Hypothalamus (tissue), 51 donors: ENCODE results near the gene LIN37.

ENCODE experiments used
- DNase-seq, 51 donors: peaks; one replicate each; lab custom pipeline; 2025; lab: John Stamatoyannopoulos, UW

The LIN37 gene

DNA sequence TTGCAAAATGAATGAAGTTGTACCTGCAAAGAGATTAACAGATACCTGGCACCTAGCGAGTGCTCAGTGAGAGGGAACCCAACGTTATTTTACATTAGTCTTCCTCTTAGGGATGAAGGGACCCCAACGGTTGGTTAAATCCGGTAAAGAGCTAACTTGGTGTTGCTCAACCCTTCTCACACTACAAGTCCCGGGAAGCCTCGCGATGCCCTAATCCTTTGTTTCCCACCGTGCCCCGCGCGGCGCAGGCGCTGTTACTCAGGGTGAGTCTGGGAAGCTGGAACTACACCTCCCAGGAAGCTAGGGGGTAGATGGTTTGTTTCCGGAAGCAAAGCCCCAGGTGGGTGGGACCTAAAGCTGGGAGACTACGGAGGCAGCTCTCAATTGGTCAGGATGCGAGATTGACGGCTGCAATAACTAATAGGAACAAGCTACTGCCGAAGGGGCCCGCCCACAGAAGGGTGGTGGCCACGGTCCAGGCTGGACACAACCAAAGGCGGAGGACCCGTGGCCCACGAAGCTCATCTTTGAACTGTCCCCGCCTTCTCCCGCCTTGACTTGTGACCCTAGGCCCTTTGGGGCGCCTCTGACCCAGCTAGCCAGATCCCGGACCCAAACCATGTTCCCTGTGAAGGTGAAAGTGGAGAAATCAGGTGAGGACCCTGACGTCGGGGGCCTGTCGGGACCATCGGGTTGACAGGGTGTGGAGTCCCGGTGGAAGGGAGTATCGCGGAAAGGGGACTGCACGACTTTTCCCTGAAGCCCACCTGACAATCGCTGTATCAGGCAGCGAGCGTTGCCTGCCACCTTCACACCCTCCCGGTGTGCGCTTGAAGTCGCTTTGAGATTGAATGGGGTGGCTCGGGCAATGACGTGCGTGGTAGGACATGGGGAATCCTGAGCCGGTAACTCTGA is at the start of gene LIN37:
TSS of gene LIN37 (plus strand) at position 471 of the 915 bp plus-strand sequence. CDS start at position 620, 149 bp downstream.
- DNase-seq, result peak; percentile 85 to 100 (median 99)

GRCh38 chr19:35702223-35703012 is 46.0 kb upstream of the LIN37 start:
- DNase-seq, result peak; percentile 52 to 99 (median 94)

- no peak for DNase-seq
Measured at GRCh38 chr19:35703343-35703742, 45.0 kb upstream of the LIN37 start.

- DNase-seq, result peak in 8 of 51 donors; percentile 1 to 38 (median 7)
Measured at GRCh38 chr19:35704218-35704617, 44.2 kb upstream of the LIN37 start, which contains the start of gene ZBTB32. Gene ZBTB32, plus strand, starts transcription at chr19:35704558. Its CDS starts 10,069 bp downstream, at chr19:35714627.

GRCh38 chr19:35708391-35708790 is 40.0 kb upstream of the LIN37 start:
- DNase-seq, result no peak

GRCh38 chr19:35710784-35711723 is 37.3 kb upstream of the LIN37 start:
- peak in 1 of 51 donors; percentile 33 for DNase-seq

GRCh38 chr19:35712567-35713505 is 35.5 kb upstream of the LIN37 start:
- no peak for DNase-seq

DNA sequence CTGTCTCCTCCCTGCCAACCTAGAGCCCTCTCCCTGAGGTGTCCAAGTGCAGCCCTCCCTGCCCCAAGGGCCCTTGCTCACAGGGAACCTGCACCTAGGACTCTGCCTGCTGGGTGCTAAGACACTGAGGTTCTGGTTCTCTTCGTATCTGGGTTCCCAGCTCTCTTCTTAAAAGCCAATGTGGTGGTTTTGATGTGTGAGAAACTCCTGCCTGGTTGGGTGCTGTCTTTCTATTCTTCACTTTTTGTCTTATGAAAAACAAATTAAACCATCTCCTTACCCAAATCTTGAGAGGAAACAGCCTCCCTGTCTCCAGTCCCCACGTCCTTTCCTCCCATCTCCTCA is 34.9 kb upstream of the LIN37 start:
- DNase-seq, result no peak

GRCh38 chr19:35713904-35714495 is 34.4 kb upstream of the LIN37 start:
- no peak for DNase-seq

DNA sequence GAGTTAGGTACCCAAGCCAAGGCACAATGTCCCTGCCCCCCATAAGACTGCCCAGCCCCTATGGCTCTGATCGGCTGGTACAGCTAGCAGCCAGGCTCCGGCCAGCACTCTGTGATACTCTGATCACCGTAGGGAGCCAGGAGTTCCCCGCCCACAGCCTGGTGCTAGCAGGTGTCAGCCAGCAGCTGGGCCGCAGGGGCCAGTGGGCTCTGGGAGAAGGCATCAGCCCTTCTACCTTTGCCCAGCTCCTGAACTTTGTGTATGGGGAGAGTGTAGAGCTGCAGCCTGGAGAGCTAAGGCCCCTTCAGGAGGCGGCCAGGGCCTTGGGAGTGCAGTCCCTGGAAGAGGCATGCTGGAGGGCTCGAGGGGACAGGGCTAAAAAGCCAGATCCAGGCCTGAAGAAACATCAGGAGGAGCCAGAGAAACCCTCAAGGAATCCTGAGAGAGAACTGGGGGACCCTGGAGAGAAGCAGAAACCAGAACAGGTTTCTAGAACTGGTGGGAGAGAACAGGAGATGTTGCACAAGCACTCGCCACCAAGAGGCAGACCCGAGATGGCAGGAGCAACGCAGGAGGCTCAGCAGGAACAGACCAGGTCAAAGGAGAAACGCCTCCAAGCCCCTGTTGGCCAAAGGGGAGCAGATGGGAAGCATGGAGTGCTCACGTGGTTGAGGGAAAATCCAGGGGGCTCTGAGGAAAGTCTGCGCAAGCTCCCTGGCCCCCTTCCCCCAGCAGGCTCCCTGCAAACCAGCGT is 33.6 kb upstream of the LIN37 start:
- no peak for DNase-seq

DNA sequence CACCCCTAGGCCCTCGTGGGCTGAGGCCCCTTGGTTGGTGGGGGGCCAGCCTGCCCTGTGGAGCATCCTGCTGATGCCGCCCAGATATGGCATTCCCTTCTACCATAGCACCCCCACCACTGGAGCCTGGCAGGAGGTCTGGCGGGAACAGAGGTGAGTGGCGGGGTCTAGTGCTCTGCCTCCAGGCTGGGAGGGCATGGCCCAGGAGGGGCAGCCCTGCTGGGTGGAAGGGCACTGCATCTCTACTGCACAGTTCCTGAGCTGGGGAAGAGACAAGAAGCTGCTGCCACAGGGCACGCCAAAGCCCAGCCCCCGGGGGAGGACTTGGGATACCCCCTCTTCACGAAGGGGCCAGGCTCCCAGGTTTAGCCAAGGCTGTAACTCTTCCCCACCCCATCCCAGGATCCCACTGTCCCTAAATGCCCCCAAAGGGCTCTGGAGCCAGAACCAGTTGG is 33.0 kb upstream of the LIN37 start:
- DNase-seq, result no peak

GRCh38 chr19:35715981-35716800 is 32.2 kb upstream of the LIN37 start:
- DNase-seq, result peak in 40 of 51 donors; percentile 34 to 87 (median 68)

GRCh38 chr19:35716801-35717664 is 31.3 kb upstream of the LIN37 start:
- DNase-seq, result peak; percentile 52 to 99 (median 80)

DNA sequence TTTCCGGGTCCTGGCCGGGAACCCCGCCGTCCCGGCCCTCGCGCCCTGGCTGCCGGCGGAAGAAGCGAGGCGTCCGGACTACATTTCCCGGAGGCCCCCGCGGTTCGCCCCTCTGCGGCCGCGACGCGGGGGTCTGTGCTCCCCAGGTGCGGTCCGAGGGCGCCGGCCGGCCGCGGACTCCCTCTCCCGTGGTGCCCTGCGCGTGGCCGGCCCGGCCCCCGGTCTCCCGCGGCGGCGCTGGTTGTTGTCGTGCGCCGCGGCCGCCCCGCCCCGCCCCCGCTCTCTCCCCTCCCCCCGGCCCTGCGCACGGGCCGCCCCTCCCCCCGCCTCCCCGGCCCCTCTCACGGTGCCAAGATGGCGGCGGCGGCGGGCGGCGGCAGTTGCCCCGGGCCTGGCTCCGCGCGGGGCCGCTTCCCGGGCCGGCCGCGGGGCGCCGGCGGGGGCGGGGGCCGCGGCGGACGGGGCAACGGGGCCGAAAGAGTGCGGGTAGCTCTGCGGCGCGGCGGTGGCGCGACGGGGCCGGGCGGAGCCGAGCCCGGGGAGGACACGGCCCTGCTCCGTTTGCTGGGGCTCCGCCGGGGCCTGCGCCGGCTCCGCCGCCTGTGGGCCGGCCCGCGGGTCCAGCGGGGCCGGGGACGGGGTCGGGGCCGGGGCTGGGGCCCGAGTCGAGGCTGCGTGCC is 30.6 kb upstream of the LIN37 start, which contains the start of gene KMT2B:
TSS of gene KMT2B (plus strand) at position 339 of the 680 bp plus-strand sequence. CDS start at position 355, 16 bp downstream.
- peak in 32 of 51 donors; percentile 41 to 99 (median 92) for DNase-seq
